GM23338 (cell line): Measurements from ENCODE around the gene RPL14. TPM values are rescaled to one million over a fixed set of nuclear protein-coding genes. Genes with fewer than 3 reads are reported as not detected.

Source experiments
- CREB1 ChIP-seq: fragments of 250-450 bp; sonication (Bioruptor Pico); IDR thresholded peaks from 2 replicates; pipeline ENCODE4 v1.5.0; 2020; ENCODE audit warnings: low read depth, mild to moderate bottlenecking, moderate library complexity
- ETS1 ChIP-seq: IDR thresholded peaks from 2 replicates; pipeline ENCODE4 v1.6.1; 2016; ENCODE audit warnings: antibody characterized with exemption
- JUNB ChIP-seq: IDR thresholded peaks from one replicate; pipeline ENCODE4 v1.6.1; 2016; ENCODE audit warnings: antibody characterized with exemption; ENCODE audit not compliant: unreplicated experiment
- REST ChIP-seq: IDR thresholded peaks from one replicate; pipeline ENCODE4 v1.6.1; 2018; ENCODE audit warnings: antibody characterized with exemption; ENCODE audit not compliant: unreplicated experiment
- ZNF114 ChIP-seq: fragments of 250-450 bp; sonication (Bioruptor Pico); IDR thresholded peaks from 2 replicates; pipeline ENCODE4 v1.5.0; 2020; ENCODE audit warnings: mild to moderate bottlenecking, moderate library complexity
- ZNF462 ChIP-seq: fragments of 250-450 bp; sonication (Bioruptor Pico); IDR thresholded peaks from 2 replicates; pipeline ENCODE4 v1.5.0; 2020; ENCODE audit warnings: mild to moderate bottlenecking, moderate library complexity
- polyA plus RNA-seq: library from polyadenylated mRNA; unstranded; fragments of >200 nt; fragmentation: Nextera tagmentation; extraction: Ambion mirVana; gene quantifications from 2 replicates; pipeline ENCODE4 v1.2.1, GENCODE V29; 2016
- total RNA-seq: library from RNA; depleted of rRNA; stranded (reverse); fragments of >200 nt; shearing (Covaris generic); gene quantifications from 2 replicates; pipeline ENCODE4 v1.2.3, GENCODE V29; 2014

RPL14 gene
- total and polyA plus RNA-seq, 2 experiments from 2014 or later = 596 to 1,748 TPM

GRCh38 chr3:40445062-40445461 lies 12.1 kb upstream of the RPL14 start (continued):
- TF ChIP-seq ZNF462 (CRISPR knock-in tag) (no peak), ZNF114 (CRISPR knock-in tag) (no peak), REST (no peak), ETS1 (no peak), CREB1 (CRISPR knock-in tag) (no peak), JUNB (no peak)
